ENCODE measurements around the gene BICC1. TPM values are rescaled to one million over a fixed set of nuclear protein-coding genes. Genes with fewer than 3 reads are reported as not detected.

BICC1 gene
- total and polyA plus RNA-seq, 2 of the 13 experiments (the other 11 are each of a cell fraction or from before 2014, with no cell fraction given), result 0.18 to 1.5 TPM

- TF ChIP-seq YEATS2 (CRISPR knock-in tag; IDR thresholded peaks at IDR 0.05; ENCODE audit: borderline replicate concordance) (no peak), HMGA1 (CRISPR knock-in tag; conservative IDR thresholded peaks at IDR 0.05) (no peak), ZNF460 (CRISPR knock-in tag; IDR thresholded peaks at IDR 0.05; ENCODE audit: borderline replicate concordance) (no peak), HDAC2 (CRISPR knock-in tag; IDR thresholded peaks at IDR 0.05) (no peak), RFX3 (CRISPR knock-in tag; IDR thresholded peaks at IDR 0.05) (no peak), ZFY (CRISPR knock-in tag; IDR thresholded peaks at IDR 0.05) (no peak), ZNF235 (CRISPR knock-in tag; IDR thresholded peaks at IDR 0.05; ENCODE audit: borderline replicate concordance) (no peak)
Measured at GRCh38 chr10:58529077-58529728, 16.5 kb downstream of the BICC1 start (continued).

- Histone ChIP-seq H3K4me2 (ENCODE audit: low read depth, low read length) (no peak overlapping the region), H2AFZ (ENCODE audit: low read length) (no peak overlapping the region), H3K4me1 (ENCODE audit: insufficient read depth, low read length) (no peaks in the 10 kb centered on the region), H3K9me3 (ENCODE audit: low read length) (peaks cover 20% of the 10 kb centered on the region), H4K20me1 (ENCODE audit: insufficient read depth, low read length) (no peaks in the 10 kb centered on the region), H3K27me3 (ENCODE audit: control insufficient read depth in 1 of 2, insufficient read depth in 2 of 2, low read length in 2 of 2) (no peaks in the 10 kb centered on the region), H3K36me3 (replicated peaks in 1 of 2; ENCODE audit: control insufficient read depth in 1 of 2, insufficient read depth in 2 of 2, low read length in 2 of 2) (no peaks in the 10 kb centered on the region), H3K4me3 (replicated peaks in 1 of 3; ENCODE audit: insufficient read depth in 1 of 3, low read depth in 2 of 3, low read length in 3 of 3) (no peak overlapping the region), H3K27ac (ENCODE audit: extremely low read length, insufficient read depth, low read length) (no peak overlapping the region), H3K9ac (ENCODE audit: insufficient read depth, low read depth, low read length) (no peak overlapping the region), H3K79me2 (ENCODE audit: insufficient read depth, low read length) (no peaks in the 10 kb centered on the region)
- no TSS peak for BruUV-seq (replicated peaks)
- in situ Hi-C loops (cut with HindIII; ENCODE audit: extremely low pct_ligation_motif_present, low pct_unique_long_range_greater_than_20kb) (loop anchor here (5.0 kb wide), 1 partner anchor 106 kb away; no protein-coding TSS in a partner anchor), intact Hi-C loops (cut with micrococcal nuclease; ENCODE audit: unreplicated experiment) (loop anchor here (1.0 to 10.0 kb wide), 5 partner anchors 110 to 251 kb away; no protein-coding TSS in a partner anchor)
- peak; percentile 89 for ATAC-seq
- 34% methylated on average over 5 of the region's 5 CpGs for WGBS (ENCODE audit: low lambda C conversion rate)
- ChIA-PET CTCF (ENCODE audit: low intra/inter-chr PET ratio, low total read pairs) (interaction anchor here (2.1 to 2.4 kb wide), 2 partner anchors 110 to 117 kb away, joined by 13 to 14 read pairs; no protein-coding TSS in a partner anchor), POLR2A (interaction anchor here (1.0 to 1.2 kb wide), 2 partner anchors 17 to 63 kb away, joined by 4 read pairs; no protein-coding TSS in a partner anchor)
- peak; percentile 65 for DNase-seq (ENCODE audit: low spot score)
- FAIRE-seq, result peak; percentile 42
- no peak for TF ChIP-seq ONECUT2 (CRISPR knock-in tag; IDR thresholded peaks at IDR 0.05)
- peak; percentile 75 for TF ChIP-seq STAG1 (CRISPR knock-in tag; IDR thresholded peaks at IDR 0.05)
- TF ChIP-seq BCL6 (CRISPR knock-in tag; IDR thresholded peaks at IDR 0.05), result 0 out of 2 replicates have a peak, but pooled peaks have one; percentile 11
- TF ChIP-seq MXI1 (IDR thresholded peaks at IDR 0.05; ENCODE audit: borderline replicate concordance, low read depth, low read length), result 0 out of 3 replicates have a peak, but pooled peaks have one; percentile 8
- TF ChIP-seq ZNF574 (CRISPR knock-in tag; IDR thresholded peaks at IDR 0.05), result no peak
- TF ChIP-seq RAD21 (CRISPR knock-in tag; IDR thresholded peaks at IDR 0.05), result peak; percentile 41
- TF ChIP-seq CTCF (CRISPR knock-in tag; IDR thresholded peaks at IDR 0.05), result peak; percentile 77
- peak; percentile 84 for TF ChIP-seq SMC3 (IDR thresholded peaks at IDR 0.05; ENCODE audit: low read length)
- TF ChIP-seq CEBPG (CRISPR knock-in tag; IDR thresholded peaks at IDR 0.05), result peak; percentile 27; the same call in 1 of the 2 replicates
- no peak for TF ChIP-seq CREB1 (IDR thresholded peaks at IDR 0.05)
- TF ChIP-seq CREB1 (CRISPR knock-in tag; IDR thresholded peaks at IDR 0.05), result 0 out of 2 replicates have a peak, but pooled peaks have one; percentile 15
- TF ChIP-seq ZFX (CRISPR knock-in tag; IDR thresholded peaks at IDR 0.05; ENCODE audit: low read depth), result no peak
Measured at GRCh38 chr10:58531084-58531695, 18.5 kb downstream of the BICC1 start.
